Measurements from ENCODE around the gene UBE2D4.
"Not testable (repeated sequence)": the region's sequence is repeated elsewhere in the genome, so short reads cannot be mapped to it uniquely, and the experiment has no call there.

The UBE2D4 gene

DNA sequence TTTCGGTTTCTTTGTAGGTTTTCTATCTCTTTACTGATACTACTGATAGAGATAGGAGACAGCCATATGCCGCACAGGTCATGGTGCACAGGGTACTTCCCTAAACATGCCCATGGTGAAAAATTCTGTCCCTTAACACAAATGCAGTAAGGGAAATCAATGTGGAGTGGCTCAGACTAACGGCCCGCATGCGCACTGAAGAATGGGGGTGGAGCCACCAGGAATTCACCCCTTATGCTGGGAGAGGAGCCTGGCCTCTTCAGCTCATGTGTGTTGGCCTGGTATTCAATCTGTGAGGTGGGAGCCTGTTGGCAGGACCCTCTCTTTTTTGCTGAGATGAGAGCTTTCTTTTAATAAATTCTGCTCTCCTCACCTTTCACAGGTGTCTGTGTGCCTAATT is 11.4 kb upstream of the UBE2D4 start:
- FAIRE-seq, result no peak

GRCh38 chr7:43915907-43916306 is 10.3 kb upstream of the UBE2D4 start:
- FAIRE-seq, result no peak

DNA sequence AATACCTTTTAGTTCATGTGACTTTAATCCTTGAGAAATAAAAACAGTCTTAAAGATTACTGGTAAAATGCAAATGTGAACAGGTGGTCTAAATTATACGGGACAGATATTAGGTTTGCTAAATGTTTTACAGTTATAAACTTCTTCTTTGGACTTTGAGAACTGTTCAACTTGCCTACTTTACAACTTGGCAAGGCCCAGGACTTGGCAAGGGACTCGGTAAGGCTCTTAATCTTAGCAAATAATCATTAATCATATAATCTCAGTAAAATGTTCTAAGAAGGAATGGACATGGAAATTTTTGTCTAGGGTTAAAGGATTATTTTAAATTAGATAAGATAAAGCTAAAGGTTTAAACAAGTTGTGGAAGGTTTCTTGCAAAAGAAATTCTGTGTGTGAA is 4.8 kb upstream of the UBE2D4 start:
- FAIRE-seq, result no peak

DNA sequence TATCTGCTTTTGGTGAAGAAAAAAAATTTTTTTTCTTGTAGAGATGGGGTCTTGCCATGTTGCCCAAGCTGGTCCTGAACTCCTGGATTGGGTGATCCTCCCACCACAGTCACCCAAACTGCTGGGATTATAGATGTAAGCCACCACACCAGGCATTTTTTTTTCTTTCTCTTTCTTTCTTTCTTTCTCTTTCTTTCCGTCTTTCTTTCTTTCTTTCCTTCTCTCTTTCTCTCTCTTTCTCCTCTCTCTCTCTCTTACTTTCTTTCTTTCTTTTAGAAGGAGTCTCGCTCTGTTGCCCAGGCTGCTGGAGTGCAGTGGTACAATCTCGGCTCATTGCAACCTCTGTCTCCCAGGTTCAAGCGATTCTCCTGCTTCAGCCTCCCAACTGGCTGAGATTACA is 3.5 kb upstream of the UBE2D4 start:
- FAIRE-seq, result no peak

GRCh38 chr7:43926798-43927123 is 525 bp downstream of the UBE2D4 start:
- FAIRE-seq, result no peak

GRCh38 chr7:43927810-43928209 is 1.6 kb downstream of the UBE2D4 start:
- FAIRE-seq, result no peak

DNA sequence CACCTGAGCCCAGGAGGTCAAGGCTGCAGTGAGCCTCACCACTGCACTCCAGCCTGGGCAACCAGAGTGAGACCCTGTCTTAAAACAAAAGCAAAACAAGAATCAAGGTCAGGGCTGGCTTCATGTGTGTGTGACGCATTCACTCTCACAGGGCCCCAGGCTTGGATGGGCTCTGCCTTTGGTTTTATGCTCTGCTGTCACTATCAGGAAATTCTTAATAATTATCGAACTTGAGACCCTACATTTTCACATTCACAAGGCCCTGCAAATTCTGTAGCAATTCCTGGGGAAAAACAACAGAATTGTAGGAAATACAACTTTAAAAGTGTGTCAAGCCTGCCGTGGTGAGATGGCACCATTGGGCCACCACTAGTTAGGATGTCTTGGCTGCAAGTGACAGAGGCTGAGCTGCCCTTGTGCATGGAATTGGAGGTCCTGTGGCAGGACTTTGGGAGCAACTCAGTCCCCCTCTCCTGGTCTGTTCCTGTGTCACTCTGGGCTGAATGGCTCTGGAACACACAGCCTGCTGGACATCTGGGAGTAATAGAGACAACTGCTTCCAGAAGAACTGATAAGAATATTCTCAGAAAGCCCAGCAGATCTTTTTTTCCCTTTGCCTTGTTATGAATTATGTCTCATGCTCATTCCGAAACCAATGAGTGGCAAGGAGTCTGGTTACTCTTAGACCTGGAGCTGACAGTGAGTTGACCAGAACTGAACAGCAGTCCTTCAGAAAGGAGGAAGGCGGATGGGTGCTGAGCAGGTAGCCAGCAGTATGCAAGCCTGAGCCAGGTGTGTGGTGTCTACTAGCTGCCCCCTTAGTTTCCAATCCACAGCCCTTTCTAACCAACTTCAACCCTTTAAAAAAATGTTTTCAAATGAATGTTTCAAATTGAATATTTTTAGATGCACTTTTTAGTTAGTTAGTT is 3.6 kb downstream of the UBE2D4 start:
- FAIRE-seq, result no peak

DNA sequence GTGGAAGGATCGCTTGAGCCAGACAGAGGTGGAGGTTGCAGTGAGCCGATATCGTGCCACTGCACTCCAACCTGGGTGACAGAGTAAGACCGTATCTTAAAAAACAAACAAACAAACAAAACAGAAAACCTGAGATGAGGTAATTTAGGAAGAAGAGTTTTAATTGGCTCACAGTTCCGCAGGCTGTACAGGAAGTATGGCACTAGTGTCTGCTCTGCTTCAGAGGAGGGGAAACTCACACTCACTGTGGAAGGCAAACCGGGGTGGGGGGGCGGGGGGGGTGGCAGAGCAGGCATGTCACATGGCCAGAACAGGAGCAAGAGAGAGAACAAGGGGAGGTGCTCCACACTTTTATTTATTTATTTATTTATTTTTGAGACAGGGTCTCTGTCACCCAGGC is 5.1 kb downstream of the UBE2D4 start:
- no peak for FAIRE-seq

DNA sequence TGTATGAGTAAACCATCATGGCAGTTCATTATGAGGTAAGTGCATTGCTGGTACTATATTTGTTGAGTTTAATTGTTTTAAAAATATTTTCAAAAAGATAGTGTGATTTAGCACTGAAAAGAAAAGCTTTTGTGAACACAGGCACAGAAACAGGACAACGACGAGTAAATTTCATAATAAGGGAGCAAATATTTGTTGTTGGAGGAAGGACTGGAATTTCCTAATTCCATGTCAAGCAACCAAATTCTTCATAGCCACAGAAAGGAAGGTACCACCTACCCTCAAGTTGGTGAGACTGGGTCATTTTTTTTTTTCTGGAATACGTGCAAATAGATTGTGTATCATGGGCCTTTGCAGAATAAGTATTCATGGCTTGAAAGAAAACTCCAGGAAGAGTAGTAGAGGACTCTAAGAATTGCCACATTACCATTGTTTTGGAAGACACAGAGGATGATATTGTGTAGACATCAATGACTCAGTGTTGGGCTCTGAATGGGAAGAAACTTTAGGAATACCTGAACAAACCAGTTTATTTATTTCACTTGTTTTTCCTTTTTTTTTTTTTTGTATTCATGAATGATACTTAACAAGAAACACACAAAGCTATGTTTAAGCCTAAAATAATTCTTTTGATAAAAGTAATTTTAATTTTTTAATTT is 7.8 kb downstream of the UBE2D4 start:
- no peak for FAIRE-seq

DNA sequence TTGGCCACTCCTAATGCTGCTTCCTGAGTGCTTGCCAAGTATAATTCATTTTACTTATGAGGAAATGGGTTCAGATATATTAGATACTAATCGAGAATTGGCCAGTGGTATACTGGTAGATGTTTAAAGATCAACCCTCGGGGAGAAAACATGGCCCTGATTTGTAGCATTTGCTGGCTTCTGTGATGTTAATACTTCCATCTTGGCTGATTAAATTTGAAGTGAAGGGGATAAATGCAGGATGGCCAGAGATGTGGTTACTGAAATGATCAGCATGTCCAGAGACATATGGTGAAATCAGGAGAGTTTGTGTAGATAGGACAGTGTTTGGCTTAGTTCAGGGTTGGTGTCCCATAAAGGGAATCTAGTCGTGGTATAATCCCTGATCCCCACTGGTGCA is 11.2 kb downstream of the UBE2D4 start:
- FAIRE-seq, result no peak

DNA sequence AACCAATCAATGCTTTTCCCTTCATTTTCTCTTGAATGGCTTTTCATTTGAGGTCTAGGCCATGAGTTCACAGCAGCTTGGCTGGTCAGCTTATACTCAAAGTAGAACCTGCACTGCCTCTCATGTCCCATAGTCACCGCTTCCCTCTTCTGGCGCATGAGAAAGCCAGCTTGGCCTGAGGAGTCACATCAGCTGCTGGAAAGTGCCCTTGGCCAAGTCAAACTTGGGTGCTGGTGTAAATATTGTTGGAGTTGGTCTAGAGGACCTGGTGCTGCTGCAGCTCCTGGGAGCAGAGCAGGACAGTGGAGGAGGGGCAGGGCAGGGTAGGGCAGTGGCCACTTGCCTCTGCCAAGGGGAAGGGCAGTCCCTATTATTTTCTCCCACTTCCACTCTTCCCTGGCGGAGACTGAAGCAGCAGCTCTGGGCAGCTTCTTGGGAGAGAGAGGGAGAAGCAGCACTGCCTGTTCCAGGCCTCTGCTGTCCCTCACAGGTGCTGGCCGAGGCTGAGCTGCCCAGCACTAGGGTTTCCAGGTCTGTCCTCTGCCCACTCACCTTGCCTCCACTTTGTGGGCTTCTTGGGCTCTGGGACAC is 12.8 kb downstream of the UBE2D4 start:
- no peak for FAIRE-seq

- FAIRE-seq, result no peak
Measured at GRCh38 chr7:43942250-43942649, 16.0 kb downstream of the UBE2D4 start.

DNA sequence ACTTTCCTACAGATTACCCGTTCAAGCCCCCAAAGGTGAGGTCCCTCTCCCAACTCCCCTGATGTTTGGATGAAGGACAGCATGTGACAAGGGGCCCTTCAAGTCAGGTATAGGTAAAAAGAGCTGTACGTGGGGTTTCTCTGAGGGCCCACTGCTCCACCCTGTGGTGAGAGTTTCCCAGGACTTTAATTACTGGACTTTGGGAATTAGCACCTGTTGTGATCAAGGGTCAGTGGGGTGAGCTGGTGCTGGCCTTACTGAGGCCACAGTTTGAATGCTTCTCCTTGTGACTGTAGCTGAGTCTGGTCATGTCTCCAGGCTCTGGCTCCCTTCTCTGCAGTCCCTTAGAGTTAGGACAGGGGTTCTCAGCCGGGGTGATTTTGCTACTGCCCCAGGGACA is 16.8 kb downstream of the UBE2D4 start:
- FAIRE-seq, result no peak

DNA sequence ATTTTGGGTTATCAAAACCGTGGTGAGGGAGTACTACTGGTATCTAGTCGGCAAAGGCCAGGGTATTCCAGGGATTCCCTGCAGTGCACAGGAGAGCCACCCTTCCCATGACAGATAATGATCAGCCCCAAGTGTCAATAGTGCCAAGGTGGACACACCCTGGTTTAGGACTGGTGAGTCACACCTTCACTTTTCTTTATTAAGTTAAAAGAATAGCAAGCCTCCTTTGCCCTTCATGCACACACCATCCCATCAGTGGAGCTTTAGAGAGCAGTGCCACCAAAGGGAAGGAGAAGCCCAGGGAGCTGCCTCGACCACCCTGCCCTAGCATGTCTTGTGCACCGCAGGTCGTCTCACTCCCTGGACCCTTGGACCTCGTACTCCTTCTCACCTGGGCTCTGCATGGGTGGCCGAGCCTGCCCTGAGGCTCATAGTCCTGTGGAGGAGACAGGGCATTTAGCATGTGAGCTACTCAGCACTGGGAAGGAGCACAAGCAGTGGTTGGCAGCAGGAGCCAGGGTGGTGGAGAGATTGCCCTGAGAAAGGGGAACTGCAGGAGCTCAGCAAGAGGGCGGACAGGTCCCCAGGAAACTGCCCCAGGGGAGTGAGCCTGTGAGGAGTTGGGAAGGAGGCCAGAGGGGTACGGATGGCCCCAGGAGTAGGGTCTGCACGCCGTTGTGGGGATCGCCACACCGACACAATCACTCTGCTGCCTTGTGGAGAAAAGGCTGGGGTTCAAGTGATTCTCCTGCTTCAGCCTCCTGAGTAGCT is 17.4 kb downstream of the UBE2D4 start:
- FAIRE-seq, result no peak

DNA sequence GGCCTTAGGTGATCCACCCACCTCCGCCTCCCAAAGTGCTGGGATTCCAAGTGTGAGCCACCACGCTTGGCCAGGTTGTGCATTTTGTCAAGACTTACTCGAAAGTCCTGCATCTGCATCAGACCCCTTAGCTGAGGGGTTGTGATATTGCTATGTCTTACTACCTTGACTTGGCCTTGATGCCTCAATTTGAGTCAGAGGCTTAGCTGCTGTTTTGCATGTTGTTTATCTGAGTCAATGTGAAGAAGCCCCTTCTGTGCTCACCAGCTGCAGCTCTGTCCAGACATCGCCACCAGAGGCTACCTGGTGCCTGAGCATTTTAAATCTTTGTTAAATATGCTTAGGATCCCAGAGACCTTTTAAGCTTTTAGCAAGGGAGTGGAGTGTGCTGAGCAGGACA is 18.1 kb downstream of the UBE2D4 start:
- FAIRE-seq, result no peak

- no peak for FAIRE-seq
Measured at GRCh38 chr7:43952028-43952427, 25.8 kb downstream of the UBE2D4 start.

GRCh38 chr7:43953071-43953470 is 26.8 kb downstream of the UBE2D4 start:
- no peak for FAIRE-seq

GRCh38 chr7:43954524-43955228 is 28.4 kb downstream of the UBE2D4 start:
- FAIRE-seq, result peak; percentile 68

DNA sequence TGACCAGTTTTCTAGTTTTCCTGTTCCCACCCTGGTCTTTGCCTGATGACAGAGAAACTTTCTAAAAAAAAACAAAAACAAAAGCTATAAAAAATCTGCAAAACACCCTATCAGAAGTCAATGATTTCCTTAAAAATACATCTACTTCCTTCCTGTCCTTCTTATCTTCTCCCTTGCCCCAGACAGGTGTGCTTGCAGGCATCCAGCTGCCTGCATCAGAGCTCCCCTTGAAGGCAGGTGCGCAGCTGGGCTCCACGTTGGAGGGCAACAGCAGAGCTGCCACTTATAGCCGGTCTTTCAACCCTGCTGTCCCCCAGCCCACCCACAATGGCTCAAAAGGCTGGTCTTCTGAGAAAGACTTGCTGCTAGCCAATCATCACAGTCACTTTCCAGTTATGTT is 29.8 kb downstream of the UBE2D4 start:
- FAIRE-seq, result no peak

DNA sequence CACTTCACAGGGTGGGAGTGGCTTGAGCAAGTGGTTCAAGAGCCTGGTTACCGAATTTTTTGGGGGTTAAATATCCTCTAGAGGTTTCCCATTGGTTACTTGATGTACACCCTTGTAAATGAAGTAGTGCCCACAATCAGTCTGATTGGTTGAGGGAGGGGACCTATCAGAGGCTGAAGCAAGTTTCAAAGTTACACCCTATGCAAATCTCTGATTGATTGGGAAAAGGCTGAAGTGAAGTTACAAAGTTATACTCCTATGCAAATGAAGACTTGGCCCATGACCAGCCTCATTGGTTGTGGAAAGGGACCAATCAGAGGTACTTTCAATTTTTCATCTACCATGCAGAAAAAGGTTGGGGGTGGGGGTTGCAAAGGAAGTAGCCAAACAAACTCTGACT is 34.7 kb downstream of the UBE2D4 start:
- no peak for FAIRE-seq

DNA sequence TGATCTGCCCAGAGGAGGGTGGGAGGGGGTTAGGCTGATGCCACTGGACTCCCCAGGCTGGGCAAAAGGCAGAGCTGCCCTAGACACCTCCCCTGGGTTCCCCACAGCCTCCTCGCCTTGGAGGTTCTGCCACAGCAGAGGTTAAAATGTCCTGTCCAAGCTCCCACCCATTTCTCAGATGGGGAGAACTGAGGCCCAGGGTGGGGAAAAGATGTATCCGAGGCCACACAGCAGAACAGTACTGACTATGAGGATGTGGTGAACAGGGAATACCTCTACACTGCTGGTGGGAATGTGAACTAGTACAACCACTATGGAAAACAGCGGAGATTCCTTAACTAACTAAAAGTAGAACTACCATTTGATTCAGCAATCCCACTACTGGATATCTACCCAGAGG is 40.2 kb downstream of the UBE2D4 start:
- not testable (repeated sequence) for FAIRE-seq

GRCh38 chr7:43968172-43969040 is 42.2 kb downstream of the UBE2D4 start:
- not testable (repeated sequence) for FAIRE-seq
